ENCODE results near the gene TRAPPC6A. TPM values are rescaled to one million over a fixed set of nuclear protein-coding genes. Genes with fewer than 3 reads are reported as not detected.

The TRAPPC6A gene
- total and polyA plus RNA-seq, 3 experiments from 2014 or later: 22.7 to 151 (median 24.3) TPM

DNA sequence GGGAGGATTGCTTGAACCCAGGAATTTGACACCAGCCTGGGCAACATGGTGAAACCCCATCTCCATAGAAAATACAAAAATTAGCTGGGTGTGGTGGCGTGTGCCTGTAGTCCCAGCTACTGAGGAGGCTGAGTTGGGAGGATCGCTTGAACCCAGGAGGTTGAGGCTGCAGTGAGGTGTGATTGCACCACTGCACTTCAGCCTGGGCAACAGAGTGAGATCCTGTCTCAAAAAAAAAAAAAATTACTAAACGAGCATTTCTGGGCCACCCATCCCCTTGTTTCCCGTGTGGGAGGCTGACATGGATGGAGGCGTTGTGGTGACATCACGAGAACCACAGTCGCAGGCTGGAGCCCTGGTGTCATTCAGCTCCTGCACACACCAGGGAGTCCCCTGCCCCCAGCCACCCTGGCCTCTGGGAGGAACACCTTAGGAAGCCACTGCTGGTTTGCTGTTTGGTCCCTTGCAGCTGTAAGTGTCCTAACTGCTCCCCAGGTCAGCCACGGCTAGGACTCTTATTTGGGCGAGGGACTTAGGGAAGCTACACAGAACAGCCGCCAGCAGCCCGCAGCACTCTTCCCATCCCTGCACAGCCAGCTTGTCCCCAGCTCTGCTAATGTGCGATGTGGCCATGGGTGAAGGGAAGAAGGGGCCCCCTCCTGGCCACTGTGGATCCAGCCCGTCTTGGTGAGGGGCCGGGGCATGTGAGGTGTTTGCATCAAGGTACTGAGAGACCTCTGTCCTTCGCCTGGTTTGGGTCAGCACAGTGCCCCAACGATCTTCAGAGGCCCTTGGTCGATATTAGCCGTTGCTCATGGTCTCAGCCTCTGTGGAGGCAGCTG, 30.0 kb downstream of the TRAPPC6A start:
- Mint-ChIP-seq H3K27ac (peak overlapping the region in 1 of 8 donors; percentile 24), H3K27me3 (peaks cover 0 to 5% of the 10 kb centered on the region in 2 donors), H3K36me3 (peaks cover 0 to 17% (median under 1%) of the 10 kb centered on the region in 3 donors), H3K9me3 (no peaks in the 10 kb centered on the region), H3K4me3 (no peak overlapping the region), H3K4me1 (peaks cover 13 to 19% (median 16%) of the 10 kb centered on the region in 3 donors)
- ChIA-PET CTCF (no interaction called here), POLR2A (no interaction called here)
- no peaks in the 10 kb centered on the region for H3K36me3 ChIP-seq (ENCODE audit: insufficient read depth, low read length)
- H3K27me3 ChIP-seq (ENCODE audit: insufficient read depth, low read length, poor library complexity, severe bottlenecking): no peaks in the 10 kb centered on the region
- no peaks in the 10 kb centered on the region for H3K9me3 ChIP-seq (ENCODE audit: low read length)
- H3K4me1 ChIP-seq (ENCODE audit: insufficient read depth, low read length): peaks cover 8% of the 10 kb centered on the region
- DNase-seq: no peak
- H3K27ac ChIP-seq (ENCODE audit: low read depth, low read length): no peak overlapping the region
- no peak overlapping the region for H3K4me3 ChIP-seq (ENCODE audit: low read length)

DNA sequence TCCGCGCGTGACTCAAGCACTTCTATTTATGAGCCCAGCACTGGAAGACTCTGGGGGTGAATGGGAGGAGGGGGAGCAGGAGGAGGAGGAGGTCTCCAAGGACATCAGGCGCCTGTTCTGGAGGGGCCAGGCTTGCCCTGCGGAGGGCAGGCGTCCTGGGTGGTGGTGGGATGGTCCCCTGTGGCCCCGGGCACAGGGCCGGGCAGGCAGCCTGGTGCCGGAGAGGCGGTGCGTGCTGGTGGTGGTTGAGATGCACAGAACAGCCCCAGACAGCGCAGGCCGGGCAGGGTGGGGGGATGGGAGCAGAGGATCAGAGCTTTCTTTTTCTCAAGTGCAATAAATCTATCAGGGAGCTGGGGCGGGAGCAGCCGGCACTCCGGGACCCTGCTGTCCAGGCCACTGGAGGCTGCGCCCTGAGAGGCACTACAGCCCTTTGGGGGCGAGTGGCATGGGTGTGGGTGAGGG, 31.3 kb downstream of the TRAPPC6A start:
- POLR2A ChIA-PET: interaction anchor here (0.5 kb wide), 1 partner anchor 195 kb away, joined by 3 read pairs; no protein-coding TSS in a partner anchor
- Mint-ChIP-seq H3K27ac (peak overlapping the region in 1 of 8 donors; percentile 26), H3K27me3 (no peaks in the 10 kb centered on the region), H3K36me3 (peaks cover 0 to 27% (median 6%) of the 10 kb centered on the region in 3 donors), H3K4me3 (no peak overlapping the region), H3K9me3 (no peaks in the 10 kb centered on the region), H3K4me1 (peaks cover 7 to 14% (median 12%) of the 10 kb centered on the region in 3 donors)
- DNase-seq: no peak
- Histone ChIP-seq H3K4me1 (ENCODE audit: insufficient read depth, low read length) (no peaks in the 10 kb centered on the region), H3K9me3 (ENCODE audit: low read length) (no peaks in the 10 kb centered on the region), H3K36me3 (ENCODE audit: insufficient read depth, low read length) (no peaks in the 10 kb centered on the region), H3K4me3 (ENCODE audit: low read length) (no peak overlapping the region), H3K27me3 (ENCODE audit: insufficient read depth, low read length, poor library complexity, severe bottlenecking) (no peaks in the 10 kb centered on the region), H3K27ac (ENCODE audit: low read depth, low read length) (no peak overlapping the region)
- CTCF ChIA-PET: no interaction called here

- H3K36me3 ChIP-seq (ENCODE audit: insufficient read depth, low read length): no peaks in the 10 kb centered on the region
- H3K36me3 Mint-ChIP-seq: peaks cover 0 to 32% (median 6%) of the 10 kb centered on the region in 3 donors
- no peaks in the 10 kb centered on the region for H3K9me3 ChIP-seq (ENCODE audit: low read length)
- no peaks in the 10 kb centered on the region for H3K27me3 Mint-ChIP-seq
- ChIA-PET CTCF (no interaction called here), POLR2A (interaction anchor here (0.5 to 0.8 kb wide), 2 partner anchors 13 to 194 kb away, joined by 3 read pairs; no protein-coding TSS in a partner anchor)
- H3K4me3 Mint-ChIP-seq: no peak overlapping the region
- DNase-seq: no peak
- H3K4me3 ChIP-seq (ENCODE audit: low read length): no peak overlapping the region
- H3K27ac Mint-ChIP-seq: no peak overlapping the region
- no peaks in the 10 kb centered on the region for H3K4me1 ChIP-seq (ENCODE audit: insufficient read depth, low read length)
- no peaks in the 10 kb centered on the region for H3K9me3 Mint-ChIP-seq
- peaks cover 7 to 9% (median 7%) of the 10 kb centered on the region in 3 donors for H3K4me1 Mint-ChIP-seq
- no peak overlapping the region for H3K27ac ChIP-seq (ENCODE audit: low read depth, low read length)
- no peaks in the 10 kb centered on the region for H3K27me3 ChIP-seq (ENCODE audit: insufficient read depth, low read length, poor library complexity, severe bottlenecking)
Observed at GRCh38 chr19:45146251-45146650, 31.8 kb downstream of the TRAPPC6A start.

- Mint-ChIP-seq H3K4me1 (peaks cover 7 to 9% (median 7%) of the 10 kb centered on the region in 3 donors), H3K27ac (no peak overlapping the region), H3K27me3 (no peaks in the 10 kb centered on the region), H3K4me3 (no peak overlapping the region), H3K9me3 (no peaks in the 10 kb centered on the region), H3K36me3 (peaks cover 0 to 39% (median 6%) of the 10 kb centered on the region in 3 donors)
- Histone ChIP-seq H3K4me1 (ENCODE audit: insufficient read depth, low read length) (no peaks in the 10 kb centered on the region), H3K27ac (ENCODE audit: low read depth, low read length) (no peak overlapping the region), H3K36me3 (ENCODE audit: insufficient read depth, low read length) (no peaks in the 10 kb centered on the region), H3K4me3 (ENCODE audit: low read length) (no peak overlapping the region), H3K27me3 (ENCODE audit: insufficient read depth, low read length, poor library complexity, severe bottlenecking) (no peaks in the 10 kb centered on the region), H3K9me3 (ENCODE audit: low read length) (no peaks in the 10 kb centered on the region)
- DNase-seq: no peak
- POLR2A ChIA-PET: interaction anchor here (0.8 kb wide), 1 partner anchor 14 kb away, joined by 3 read pairs; no protein-coding TSS in a partner anchor
- CTCF ChIA-PET: no interaction called here
Observed at GRCh38 chr19:45145270-45146189, 32.5 kb downstream of the TRAPPC6A start.

- Histone ChIP-seq H3K27ac (ENCODE audit: low read depth, low read length) (no peak overlapping the region), H3K4me3 (ENCODE audit: low read length) (no peak overlapping the region), H3K36me3 (ENCODE audit: insufficient read depth, low read length) (no peaks in the 10 kb centered on the region), H3K4me1 (ENCODE audit: insufficient read depth, low read length) (no peaks in the 10 kb centered on the region), H3K27me3 (ENCODE audit: insufficient read depth, low read length, poor library complexity, severe bottlenecking) (no peaks in the 10 kb centered on the region), H3K9me3 (ENCODE audit: low read length) (no peaks in the 10 kb centered on the region)
- no peaks in the 10 kb centered on the region for H3K27me3 Mint-ChIP-seq
- H3K36me3 Mint-ChIP-seq: peaks cover 0 to 41% (median 6%) of the 10 kb centered on the region in 3 donors
- H3K9me3 Mint-ChIP-seq: no peaks in the 10 kb centered on the region
- ChIA-PET POLR2A (no interaction called here), CTCF (interaction anchor here (1.2 to 1.9 kb wide), 2 partner anchors 18 to 41 kb away, joined by 3 to 4 read pairs; no protein-coding TSS in a partner anchor)
- H3K4me3 Mint-ChIP-seq: no peak overlapping the region
- H3K4me1 Mint-ChIP-seq: peaks cover 7 to 8% (median 7%) of the 10 kb centered on the region in 3 donors
- DNase-seq: no peak
- no peak overlapping the region for H3K27ac Mint-ChIP-seq
Observed at GRCh38 chr19:45144431-45145269, 33.4 kb downstream of the TRAPPC6A start.

DNA sequence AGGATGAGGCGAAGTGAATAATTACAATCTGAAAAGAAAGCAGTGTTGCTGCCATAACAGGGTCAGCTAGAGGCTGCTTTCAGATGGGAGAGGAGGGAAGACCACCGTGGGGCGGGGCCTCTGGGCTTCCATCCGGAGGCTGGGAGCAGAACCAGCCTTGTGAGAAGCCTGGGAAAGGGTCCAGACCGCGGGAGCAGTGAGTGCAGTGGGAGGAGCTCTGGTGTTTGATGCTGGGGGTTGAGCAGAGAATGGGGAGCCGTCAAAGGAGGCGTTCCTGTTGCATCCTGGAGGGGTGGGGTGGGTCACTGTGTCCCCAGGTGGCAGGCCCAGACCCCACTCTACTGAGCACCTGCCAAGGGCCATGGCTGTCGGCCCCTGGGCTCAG, 35.3 kb downstream of the TRAPPC6A start:
- no peaks in the 10 kb centered on the region for H3K9me3 ChIP-seq (ENCODE audit: low read length)
- no peaks in the 10 kb centered on the region for H3K36me3 ChIP-seq (ENCODE audit: insufficient read depth, low read length)
- Mint-ChIP-seq H3K4me1 (peaks cover 0 to 5% (median 4%) of the 10 kb centered on the region in 3 donors), H3K9me3 (no peaks in the 10 kb centered on the region), H3K27me3 (no peaks in the 10 kb centered on the region), H3K4me3 (no peak overlapping the region), H3K36me3 (peaks cover 0 to 46% (median 6%) of the 10 kb centered on the region in 3 donors), H3K27ac (no peak overlapping the region)
- no peak overlapping the region for H3K27ac ChIP-seq (ENCODE audit: low read depth, low read length)
- no peaks in the 10 kb centered on the region for H3K4me1 ChIP-seq (ENCODE audit: insufficient read depth, low read length)
- DNase-seq: no peak
- no peak overlapping the region for H3K4me3 ChIP-seq (ENCODE audit: low read length)
- no peaks in the 10 kb centered on the region for H3K27me3 ChIP-seq (ENCODE audit: insufficient read depth, low read length, poor library complexity, severe bottlenecking)
- POLR2A ChIA-PET: no interaction called here
- CTCF ChIA-PET: interaction anchor here (1.3 to 1.9 kb wide), 2 partner anchors 10 to 43 kb away, joined by 4 to 5 read pairs; no protein-coding TSS in a partner anchor

GRCh38 chr19:45142016-45142725, 35.9 kb downstream of the TRAPPC6A start:
- Mint-ChIP-seq H3K4me1 (peaks cover 5 to 6% (median 5%) of the 10 kb centered on the region in 3 donors), H3K9me3 (no peaks in the 10 kb centered on the region), H3K4me3 (no peak overlapping the region), H3K36me3 (peaks cover 0 to 44% (median 6%) of the 10 kb centered on the region in 3 donors), H3K27ac (no peak overlapping the region), H3K27me3 (no peaks in the 10 kb centered on the region)
- ChIA-PET POLR2A (no interaction called here), CTCF (interaction anchor here (1.3 to 1.9 kb wide), 2 partner anchors 11 to 43 kb away, joined by 4 to 5 read pairs; no protein-coding TSS in a partner anchor)
- H3K9me3 ChIP-seq (ENCODE audit: low read length): no peaks in the 10 kb centered on the region
- no peaks in the 10 kb centered on the region for H3K27me3 ChIP-seq (ENCODE audit: insufficient read depth, low read length, poor library complexity, severe bottlenecking)
- no peaks in the 10 kb centered on the region for H3K36me3 ChIP-seq (ENCODE audit: insufficient read depth, low read length)
- DNase-seq: no peak
- H3K4me1 ChIP-seq (ENCODE audit: insufficient read depth, low read length): no peaks in the 10 kb centered on the region
- H3K4me3 ChIP-seq (ENCODE audit: low read length): no peak overlapping the region
- H3K27ac ChIP-seq (ENCODE audit: low read depth, low read length): no peak overlapping the region

Measured in CD8-positive, alpha-beta memory T cell (primary cell).